HepG2 (cell line): ENCODE measurements around the gene ST3GAL4. TPM values are rescaled to one million over a fixed set of nuclear protein-coding genes. Genes with fewer than 3 reads are reported as not detected.

ENCODE experiments used
- ATAC-seq: fragments of 200-7000 bp; cut with Tn5 transposase; 3 replicates; pipeline ENCODE4 v1.9.1; 2020; ENCODE audit warnings: mild to moderate bottlenecking, moderate library complexity
- BruUV-seq: library from RNA; stranded (reverse); fragments of 400-500 nt; replicated peaks from 2 replicates; lab custom pipeline; 2021; lab: Mats Ljungman, UMichigan
- CTCF ChIA-PET: fragments of 300-600 bp; formaldehyde crosslinking; extraction: SDS; loops from one replicate; lab custom pipeline; 2021; ENCODE audit warnings: low total read pairs, inconsistent platforms, low intra/inter-chr PET ratio; lab: Yijun Ruan, JAX
- POLR2A ChIA-PET: fragments of 350-600 bp; sonication (Branson Sonifier 250); formaldehyde crosslinking; loops from one replicate; lab custom pipeline; 2020; ENCODE audit warnings: antibody characterized with exemption, inconsistent platforms; lab: Yijun Ruan, JAX
- DNase-seq: peaks from one replicate; pipeline ENCODE4 v3.0.0-alpha.2; 2015; ENCODE audit warnings: low spot score
- FAIRE-seq: peaks from 3 replicates; lab custom pipeline; 2011; peaks lifted over from hg19 to GRCh38; lab: Jason Lieb, UNC
- H2AFZ ChIP-seq: one replicate; pipeline ENCODE4 v1.6.1; 2011; ENCODE audit warnings: low read length, inconsistent platforms
- H3K27ac ChIP-seq: fragments of 300-600 bp; 3 replicates; pipeline ENCODE4 v1.8.0; 2011; ENCODE audit warnings: mixed run types, mild to moderate bottlenecking, mixed read lengths, low read length, inconsistent platforms; ENCODE audit not compliant: insufficient read depth; ENCODE audit errors: extremely low read length
- H3K27me3 ChIP-seq, 2 experiments: fragments of 200-600 bp in 1 of 2; 2 replicates in 1 of 2; 3 replicates in 1 of 2; pipeline versions ENCODE4 v1.6.0 to v1.8.0; 2011; ENCODE audit warnings: low read length in 2 of 2, mild to moderate bottlenecking in 2 of 2, moderate library complexity in 2 of 2, inconsistent platforms in 1 of 2; ENCODE audit not compliant: insufficient read depth in 2 of 2, control insufficient read depth in 1 of 2
- H3K36me3 ChIP-seq, 2 experiments: fragments of 200-600 bp in 1 of 2; replicated peaks in 1 of 2; 2 replicates in 1 of 2; 3 replicates in 1 of 2; pipeline versions ENCODE4 v1.5.1 to v1.8.0; 2011; ENCODE audit warnings: low read length in 2 of 2, inconsistent platforms in 1 of 2; ENCODE audit not compliant: insufficient read depth in 2 of 2, control insufficient read depth in 1 of 2
- H3K4me1 ChIP-seq: 2 replicates; pipeline ENCODE4 v1.5.1; 2012; ENCODE audit warnings: low read length, inconsistent platforms; ENCODE audit not compliant: insufficient read depth
- H3K4me2 ChIP-seq: 2 replicates; pipeline ENCODE4 v1.6.0; 2011; ENCODE audit warnings: low read depth, low read length, inconsistent platforms
- H3K4me3 ChIP-seq, 3 experiments: fragments of 200-600 bp in 1 of 3; sonication (generic), shearing (Covaris generic) in 1 of 3; replicated peaks in 1 of 3; 2 replicates each; pipeline ENCODE4 v1.5.1; 2011 to 2016; ENCODE audit warnings: low read length in 3 of 3, inconsistent platforms in 2 of 3, low read depth in 2 of 3, mild to moderate bottlenecking in 2 of 3, control low read depth in 1 of 3, mixed read lengths in 1 of 3; ENCODE audit not compliant: insufficient read depth in 1 of 3
- H3K79me2 ChIP-seq: one replicate; pipeline ENCODE4 v1.6.1; 2011; ENCODE audit warnings: low read length, inconsistent platforms; ENCODE audit not compliant: insufficient read depth
- H3K9ac ChIP-seq: 2 replicates; pipeline ENCODE4 v1.6.0; 2011; ENCODE audit warnings: mild to moderate bottlenecking, low read depth, low read length, inconsistent platforms; ENCODE audit not compliant: insufficient read depth
- H3K9me3 ChIP-seq: 2 replicates; pipeline ENCODE4 v1.5.1; 2012; ENCODE audit warnings: mild to moderate bottlenecking, low read length
- H4K20me1 ChIP-seq: 2 replicates; pipeline ENCODE4 v1.6.0; 2011; ENCODE audit warnings: inconsistent platforms, mild to moderate bottlenecking, low read length, moderate library complexity; ENCODE audit not compliant: insufficient read depth
- NONO ChIP-seq, 2 experiments: fragments of 450-650 bp in 1 of 2; sonication (generic) in 1 of 2; formaldehyde crosslinking in 1 of 2; IDR thresholded peaks in 1 of 2; conservative IDR thresholded peaks in 1 of 2; 2 replicates each; pipeline versions ENCODE4 v1.6.1 to v1.8.0; 2017 to 2022; ENCODE audit warnings: mild to moderate bottlenecking in 1 of 2, missing genetic modification reagents in 1 of 2, moderate library complexity in 1 of 2
- RAD51 ChIP-seq: fragments of 450-650 bp; IDR thresholded peaks from 2 replicates; pipeline ENCODE4 v1.6.1; 2016; ENCODE audit warnings: borderline replicate concordance
- TEAD2 ChIP-seq: sonication (generic); formaldehyde crosslinking; IDR thresholded peaks from 2 replicates; pipeline ENCODE4 v1.9.0; 2021; ENCODE audit warnings: missing genetic modification reagents
- WGBS: methylation state at CpG from one replicate; pipeline ENCODE4 v1.1.6; 2017; ENCODE audit warnings: low lambda C conversion rate; 5-methylcytosine and 5-hydroxymethylcytosine counted together
- in situ Hi-C: cut with HindIII; loops from 2 replicates; pipeline ENCODE4 v1.10.0; 2017; ENCODE audit warnings: low pct_unique_long_range_greater_than_20kb; ENCODE audit not compliant: extremely low pct_ligation_motif_present
- intact Hi-C: fragments of 100-400 bp; cut with micrococcal nuclease; formaldehyde crosslinking; loops from one replicate; pipeline ENCODE4 v1.10.0; 2022; ENCODE audit not compliant: unreplicated experiment
- polyA plus RNA-seq, 8 experiments: library from polyadenylated mRNA; depleted of rRNA in 3 of 8; stranded (reverse) in 7 of 8; unstranded in 1 of 8; fragments of >200 nt; fragmentation: Illumina TruSeq in 4 of 8; extraction: Trizol in 4 of 8; gene quantifications; 2 replicates each; pipeline versions ENCODE4 v1.2.1 to v1.2.3, GENCODE V29; 2011 to 2016; ENCODE audit warnings: low read depth in 4 of 8, missing spikeins in 1 of 8, mixed read lengths in 1 of 8; ENCODE audit not compliant: insufficient read depth in 1 of 8
- total RNA-seq, 5 experiments: library from RNA; depleted of rRNA; stranded (reverse); fragments of >200 nt; fragmentation: Illumina TruSeq; extraction: Trizol; gene quantifications; 2 replicates each; pipeline ENCODE4 v1.2.3, GENCODE V29; 2016; ENCODE audit warnings: low read depth in 1 of 5
- TF ChIP-seq, protein P1 (sequence below): fragments of 450-650 bp; IDR thresholded peaks from 2 replicates; pipeline ENCODE4 v1.6.1; 2016
- TF ChIP-seq, protein P2 (sequence below): sonication (generic); formaldehyde crosslinking; IDR thresholded peaks from 2 replicates; pipeline ENCODE4 v1.5.1; 2020; ENCODE audit warnings: mild to moderate bottlenecking, missing genetic modification reagents

ST3GAL4 gene
- total and polyA plus RNA-seq, 2 of the 13 experiments (the other 11 are each of a cell fraction or from before 2014, with no cell fraction given), result 9.1 to 13.3 TPM

DNA sequence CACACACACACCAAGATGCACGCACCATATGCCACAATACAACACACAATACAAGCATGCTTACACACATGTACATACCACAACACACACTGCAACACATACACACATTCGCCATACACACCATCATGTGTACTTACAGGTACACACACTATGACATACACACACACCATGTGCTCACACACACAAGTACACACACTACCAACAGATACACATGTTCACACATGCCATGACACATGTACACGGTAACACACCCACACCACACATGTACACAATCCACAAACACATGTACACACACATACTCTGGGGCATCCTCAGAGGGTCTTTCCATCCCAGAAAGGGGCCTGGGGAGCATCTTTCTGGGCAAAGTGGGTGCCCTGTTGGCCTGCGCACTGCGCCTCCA, 82.2 kb downstream of the ST3GAL4 start:
- ChIA-PET CTCF (no interaction called here), POLR2A (no interaction called here)
- Histone ChIP-seq H3K4me3 (no peak overlapping the region), H3K79me2 (no peaks in the 10 kb centered on the region), H3K9ac (no peak overlapping the region), H2AFZ (no peak overlapping the region), H3K9me3 (no peaks in the 10 kb centered on the region), H3K27ac (no peak overlapping the region), H3K4me2 (no peak overlapping the region), H3K36me3 (no peaks in the 10 kb centered on the region), H4K20me1 (no peaks in the 10 kb centered on the region), H3K4me1 (peaks cover 6% of the 10 kb centered on the region; the same call in 1 of the 2 replicates), H3K27me3 (peaks cover 0 to 15% of the 10 kb centered on the region in 2 experiments; a peak in 3 of 5 replicates)
- FAIRE-seq, result no peak
- ATAC-seq, result no peak
- in situ Hi-C loops (loop anchor here (10.0 to 25.0 kb wide), 2 partner anchors 907 to 1725 kb away; no protein-coding TSS in a partner anchor), intact Hi-C loops (no loop called here)
- DNase-seq, result no peak
- no TSS peak for BruUV-seq
- WGBS, result 91% methylated on average over 5 of the region's 5 CpGs
- TF ChIP-seq, protein P1, sequence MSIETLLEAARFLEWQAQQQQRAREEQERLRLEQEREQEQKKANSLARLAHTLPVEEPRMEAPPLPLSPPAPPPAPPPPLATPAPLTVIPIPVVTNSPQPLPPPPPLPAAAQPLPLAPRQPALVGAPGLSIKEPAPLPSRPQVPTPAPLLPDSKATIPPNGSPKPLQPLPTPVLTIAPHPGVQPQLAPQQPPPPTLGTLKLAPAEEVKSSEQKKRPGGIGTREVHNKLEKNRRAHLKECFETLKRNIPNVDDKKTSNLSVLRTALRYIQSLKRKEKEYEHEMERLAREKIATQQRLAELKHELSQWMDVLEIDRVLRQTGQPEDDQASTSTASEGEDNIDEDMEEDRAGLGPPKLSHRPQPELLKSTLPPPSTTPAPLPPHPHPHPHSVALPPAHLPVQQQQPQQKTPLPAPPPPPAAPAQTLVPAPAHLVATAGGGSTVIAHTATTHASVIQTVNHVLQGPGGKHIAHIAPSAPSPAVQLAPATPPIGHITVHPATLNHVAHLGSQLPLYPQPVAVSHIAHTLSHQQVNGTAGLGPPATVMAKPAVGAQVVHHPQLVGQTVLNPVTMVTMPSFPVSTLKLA, result peak; percentile 100
- TF ChIP-seq RAD51 (0 out of 2 replicates have a peak, but pooled peaks have one; percentile 20), TEAD2 (no peak), NONO (IDR thresholded peaks at IDR 0.05) (0 out of 2 replicates have a peak, but pooled peaks have one; percentile 21), NONO (CRISPR knock-in tag; conservative IDR thresholded peaks at IDR 0.05) (no peak)
- TF ChIP-seq, protein P2, sequence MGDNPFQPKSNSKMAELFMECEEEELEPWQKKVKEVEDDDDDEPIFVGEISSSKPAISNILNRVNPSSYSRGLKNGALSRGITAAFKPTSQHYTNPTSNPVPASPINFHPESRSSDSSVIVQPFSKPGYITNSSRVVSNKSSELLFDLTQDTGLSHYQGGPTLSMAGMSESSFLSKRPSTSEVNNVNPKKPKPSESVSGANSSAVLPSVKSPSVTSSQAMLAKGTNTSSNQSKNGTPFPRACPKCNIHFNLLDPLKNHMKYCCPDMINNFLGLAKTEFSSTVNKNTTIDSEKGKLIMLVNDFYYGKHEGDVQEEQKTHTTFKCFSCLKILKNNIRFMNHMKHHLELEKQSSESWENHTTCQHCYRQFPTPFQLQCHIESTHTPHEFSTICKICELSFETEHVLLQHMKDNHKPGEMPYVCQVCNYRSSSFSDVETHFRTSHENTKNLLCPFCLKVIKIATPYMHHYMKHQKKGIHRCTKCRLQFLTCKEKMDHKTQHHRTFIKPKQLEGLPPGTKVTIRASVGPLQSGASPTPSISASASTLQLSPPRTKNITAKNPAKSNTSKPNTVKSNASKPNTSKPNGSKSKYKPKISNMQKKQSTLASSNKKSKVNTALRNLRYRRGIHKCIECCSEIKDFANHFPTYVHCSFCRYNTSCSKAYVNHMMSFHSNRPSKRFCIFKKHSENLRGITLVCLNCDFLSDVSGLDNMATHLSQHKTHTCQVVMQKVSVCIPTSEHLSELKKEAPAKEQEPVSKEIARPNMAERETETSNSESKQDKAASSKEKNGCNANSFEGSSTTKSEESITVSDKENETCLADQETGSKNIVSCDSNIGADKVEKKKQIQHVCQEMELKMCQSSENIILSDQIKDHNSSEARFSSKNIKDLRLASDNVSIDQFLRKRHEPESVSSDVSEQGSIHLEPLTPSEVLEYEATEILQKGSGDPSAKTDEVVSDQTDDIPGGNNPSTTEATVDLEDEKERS, result no peak
